ENCODE results near the gene LRRC2. TPM values are rescaled to one million over a fixed set of nuclear protein-coding genes. Genes with fewer than 3 reads are reported as not detected.
"Not testable (repeated sequence)": the region's sequence is repeated elsewhere in the genome, so short reads cannot be mapped to it uniquely, and the experiment has no call there.

Gene LRRC2
- total RNA-seq, 1 donor from 2014 or later, result not detected

- TF ChIP-seq CTCF (IDR thresholded peaks at IDR 0.05; ENCODE audit: unreplicated experiment), result no peak
- Mint-ChIP-seq H3K27ac (no peak overlapping the region), H3K36me3 (ENCODE audit: insufficient read depth) (no peaks in the 10 kb centered on the region), H3K9me3 (ENCODE audit: low read depth) (no peaks in the 10 kb centered on the region), H3K4me3 (ENCODE audit: low read depth) (no peak overlapping the region), H3K4me1 (ENCODE audit: low read depth) (peaks cover 5% of the 10 kb centered on the region), H3K27me3 (no peaks in the 10 kb centered on the region)
- DNase-seq (ENCODE audit: low spot score, unreplicated experiment), result no peak
Measured at GRCh38 chr3:46539443-46540005, 26.6 kb downstream of the LRRC2 start.

GRCh38 chr3:46538803-46539442 is 27.2 kb downstream of the LRRC2 start:
- Mint-ChIP-seq H3K27ac (no peak overlapping the region), H3K4me1 (ENCODE audit: low read depth) (peaks cover 5% of the 10 kb centered on the region), H3K9me3 (ENCODE audit: low read depth) (peaks cover 3% of the 10 kb centered on the region), H3K4me3 (ENCODE audit: low read depth) (no peak overlapping the region), H3K36me3 (ENCODE audit: insufficient read depth) (no peaks in the 10 kb centered on the region), H3K27me3 (no peaks in the 10 kb centered on the region)
- TF ChIP-seq CTCF (IDR thresholded peaks at IDR 0.05; ENCODE audit: unreplicated experiment), result no peak
- DNase-seq (ENCODE audit: low spot score, unreplicated experiment), result no peak

GRCh38 chr3:46538425-46538802 is 27.7 kb downstream of the LRRC2 start:
- H3K4me3 Mint-ChIP-seq (ENCODE audit: low read depth); H3K36me3 Mint-ChIP-seq (ENCODE audit: insufficient read depth); H3K9me3 Mint-ChIP-seq (ENCODE audit: low read depth); H3K27me3 Mint-ChIP-seq; DNase-seq (ENCODE audit: low spot score, unreplicated experiment); H3K4me1 Mint-ChIP-seq (ENCODE audit: low read depth); H3K27ac Mint-ChIP-seq: not testable (repeated sequence)

GRCh38 chr3:46537779-46538178 is 28.3 kb downstream of the LRRC2 start:
- TF ChIP-seq CTCF (IDR thresholded peaks at IDR 0.05; ENCODE audit: unreplicated experiment), result no peak
- no peak for DNase-seq (ENCODE audit: low spot score, unreplicated experiment)
- H3K36me3 Mint-ChIP-seq (ENCODE audit: insufficient read depth), result no peaks in the 10 kb centered on the region
- no peak overlapping the region for H3K4me3 Mint-ChIP-seq (ENCODE audit: low read depth)
- H3K27ac Mint-ChIP-seq, result no peak overlapping the region
- H3K27me3 Mint-ChIP-seq, result peaks cover under 1% of the 10 kb centered on the region
- H3K9me3 Mint-ChIP-seq (ENCODE audit: low read depth), result peaks cover 3% of the 10 kb centered on the region
- peaks cover 4% of the 10 kb centered on the region for H3K4me1 Mint-ChIP-seq (ENCODE audit: low read depth)

GRCh38 chr3:46537316-46537715 is 28.8 kb downstream of the LRRC2 start:
- TF ChIP-seq CTCF (IDR thresholded peaks at IDR 0.05; ENCODE audit: unreplicated experiment), result no peak
- Mint-ChIP-seq H3K27me3 (peaks cover 3% of the 10 kb centered on the region), H3K27ac (no peak overlapping the region), H3K36me3 (ENCODE audit: insufficient read depth) (no peaks in the 10 kb centered on the region), H3K4me1 (ENCODE audit: low read depth) (peaks cover 1% of the 10 kb centered on the region), H3K4me3 (ENCODE audit: low read depth) (no peak overlapping the region), H3K9me3 (ENCODE audit: low read depth) (peaks cover 3% of the 10 kb centered on the region)
- DNase-seq (ENCODE audit: low spot score, unreplicated experiment), result no peak

- Mint-ChIP-seq H3K9me3 (ENCODE audit: low read depth) (peaks cover 3% of the 10 kb centered on the region), H3K27me3 (peaks cover 3% of the 10 kb centered on the region), H3K4me1 (ENCODE audit: low read depth) (no peaks in the 10 kb centered on the region), H3K27ac (no peak overlapping the region), H3K4me3 (ENCODE audit: low read depth) (no peak overlapping the region), H3K36me3 (ENCODE audit: insufficient read depth) (no peaks in the 10 kb centered on the region)
- no peak for DNase-seq (ENCODE audit: low spot score, unreplicated experiment)
- no peak for TF ChIP-seq CTCF (IDR thresholded peaks at IDR 0.05; ENCODE audit: unreplicated experiment)
Measured at GRCh38 chr3:46536758-46537157, 29.3 kb downstream of the LRRC2 start.

All from progenitor cell of endocrine pancreas (in vitro differentiated cells).